ENCODE results near the gene EFNB3. TPM values are rescaled to one million over a fixed set of nuclear protein-coding genes. Genes with fewer than 3 reads are reported as not detected.

The EFNB3 gene
- total RNA-seq, 3 donors from 2014 or later = 0.08 TPM; not detected in 2

DNA sequence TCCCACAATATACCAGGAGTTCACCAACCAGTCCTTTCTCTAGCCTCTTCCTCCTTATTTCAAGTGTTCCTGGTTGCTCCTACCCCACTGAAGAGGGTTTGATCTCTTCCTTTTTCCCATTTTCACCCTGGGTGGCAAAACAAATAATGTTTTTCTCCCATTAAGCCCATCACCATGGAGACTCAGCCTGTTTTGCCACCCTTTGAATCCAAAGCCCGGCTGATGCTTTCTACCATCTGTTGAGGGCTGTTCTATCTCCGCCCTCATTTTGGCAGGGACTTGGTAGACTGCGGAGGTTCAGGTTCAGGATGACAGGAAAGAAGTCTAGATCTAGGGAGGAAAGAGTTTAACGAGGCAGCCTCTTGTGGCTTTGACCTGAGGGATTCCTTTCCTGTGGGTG, 15.1 kb downstream of the EFNB3 start:
- Mint-ChIP-seq H3K27me3 (ENCODE audit: low read depth) (peaks cover 69% of the 10 kb centered on the region), H3K9me3 (no peaks in the 10 kb centered on the region), H3K4me3 (no peak overlapping the region), H3K4me1 (ENCODE audit: low read depth) (peaks cover 14% of the 10 kb centered on the region), H3K36me3 (ENCODE audit: insufficient read depth) (no peaks in the 10 kb centered on the region)
- DNase-seq (no peak), ATAC-seq (no peak)

GRCh38 chr17:7721612-7722011, 16.6 kb downstream of the EFNB3 start:
- Mint-ChIP-seq H3K4me1 (ENCODE audit: low read depth) (peaks cover 10% of the 10 kb centered on the region), H3K4me3 (no peak overlapping the region), H3K36me3 (ENCODE audit: insufficient read depth) (no peaks in the 10 kb centered on the region), H3K9me3 (no peaks in the 10 kb centered on the region), H3K27me3 (ENCODE audit: low read depth) (peaks cover 58% of the 10 kb centered on the region)
- ATAC-seq = no peak
- DNase-seq = no peak

DNA sequence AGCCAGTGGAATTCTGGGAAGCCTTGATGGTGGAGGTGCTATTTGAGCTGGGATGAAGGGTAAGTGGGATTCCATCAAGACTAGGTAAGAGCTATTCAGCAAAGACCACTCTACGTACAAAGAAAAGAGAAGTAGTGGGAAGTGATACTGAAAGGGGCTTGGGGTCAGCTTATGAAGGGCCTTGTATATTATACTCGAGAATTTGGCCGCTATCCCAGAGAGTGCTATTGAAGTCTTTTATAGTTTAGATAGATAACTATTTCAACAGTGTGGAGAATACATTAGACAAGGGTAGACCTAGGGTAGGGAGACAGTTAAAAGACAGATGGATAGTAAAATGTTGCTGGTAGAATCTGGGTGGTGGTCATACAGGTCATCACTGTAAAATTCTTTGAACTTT, 22.9 kb downstream of the EFNB3 start:
- Mint-ChIP-seq H3K9me3 (no peaks in the 10 kb centered on the region), H3K27me3 (ENCODE audit: low read depth) (peaks cover 25% of the 10 kb centered on the region), H3K4me3 (no peak overlapping the region), H3K36me3 (ENCODE audit: insufficient read depth) (no peaks in the 10 kb centered on the region), H3K4me1 (ENCODE audit: low read depth) (no peaks in the 10 kb centered on the region)
- ATAC-seq (no peak), DNase-seq (no peak)

GRCh38 chr17:7729816-7730215, 24.8 kb downstream of the EFNB3 start:
- no peak overlapping the region for H3K4me3 Mint-ChIP-seq
- H3K27me3 Mint-ChIP-seq (ENCODE audit: low read depth) = peaks cover 15% of the 10 kb centered on the region
- DNase-seq = no peak
- no peak for ATAC-seq
- no peaks in the 10 kb centered on the region for H3K36me3 Mint-ChIP-seq (ENCODE audit: insufficient read depth)
- H3K9me3 Mint-ChIP-seq = no peaks in the 10 kb centered on the region
- no peaks in the 10 kb centered on the region for H3K4me1 Mint-ChIP-seq (ENCODE audit: low read depth)

- H3K27me3 Mint-ChIP-seq (ENCODE audit: low read depth) = peaks cover 8% of the 10 kb centered on the region
- no peak for DNase-seq
- H3K36me3 Mint-ChIP-seq (ENCODE audit: insufficient read depth) = no peaks in the 10 kb centered on the region
- no peaks in the 10 kb centered on the region for H3K4me1 Mint-ChIP-seq (ENCODE audit: low read depth)
- ATAC-seq = no peak
- no peaks in the 10 kb centered on the region for H3K9me3 Mint-ChIP-seq
- no peak overlapping the region for H3K4me3 Mint-ChIP-seq
Measured at GRCh38 chr17:7732981-7733539, 28.1 kb downstream of the EFNB3 start.

DNA sequence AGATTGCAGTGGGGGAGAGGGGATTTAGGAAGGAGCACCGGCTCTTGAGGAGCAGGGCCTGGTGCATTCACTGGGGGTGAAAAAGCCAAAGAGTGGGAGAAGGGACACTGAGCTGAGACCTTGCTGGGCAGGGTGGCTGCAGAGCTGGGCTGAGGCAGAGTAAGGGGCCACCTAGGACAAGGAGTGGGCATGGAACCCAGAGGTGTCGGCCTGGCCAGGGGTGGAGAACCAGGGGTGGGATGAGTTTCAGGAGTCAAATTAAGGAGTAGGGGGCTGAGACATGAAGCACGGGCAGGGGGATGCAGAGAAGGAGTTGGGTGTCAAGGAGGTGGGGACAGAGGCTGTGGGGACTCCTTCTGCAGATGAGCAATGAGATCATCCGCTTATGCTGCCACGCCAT, 32.6 kb downstream of the EFNB3 start:
- DNase-seq (no peak), ATAC-seq (no peak)
- Mint-ChIP-seq H3K4me1 (ENCODE audit: low read depth) (no peaks in the 10 kb centered on the region), H3K36me3 (ENCODE audit: insufficient read depth) (no peaks in the 10 kb centered on the region), H3K9me3 (no peaks in the 10 kb centered on the region), H3K27me3 (ENCODE audit: low read depth) (peaks cover 21% of the 10 kb centered on the region), H3K4me3 (no peak overlapping the region)

- Mint-ChIP-seq H3K27me3 (ENCODE audit: low read depth) (peaks cover 21% of the 10 kb centered on the region), H3K4me1 (ENCODE audit: low read depth) (no peaks in the 10 kb centered on the region), H3K4me3 (no peak overlapping the region), H3K9me3 (no peaks in the 10 kb centered on the region), H3K36me3 (ENCODE audit: insufficient read depth) (no peaks in the 10 kb centered on the region)
- DNase-seq (no peak), ATAC-seq (no peak)
Measured at GRCh38 chr17:7739746-7740145, 34.7 kb downstream of the EFNB3 start.

- no peak overlapping the region for H3K4me3 Mint-ChIP-seq
- DNase-seq (no peak), ATAC-seq (no peak)
- no peaks in the 10 kb centered on the region for H3K9me3 Mint-ChIP-seq
- peaks cover 21% of the 10 kb centered on the region for H3K27me3 Mint-ChIP-seq (ENCODE audit: low read depth)
- H3K4me1 Mint-ChIP-seq (ENCODE audit: low read depth) = no peaks in the 10 kb centered on the region
- H3K36me3 Mint-ChIP-seq (ENCODE audit: insufficient read depth) = no peaks in the 10 kb centered on the region
Measured at GRCh38 chr17:7740481-7741001, 35.5 kb downstream of the EFNB3 start.

DNA sequence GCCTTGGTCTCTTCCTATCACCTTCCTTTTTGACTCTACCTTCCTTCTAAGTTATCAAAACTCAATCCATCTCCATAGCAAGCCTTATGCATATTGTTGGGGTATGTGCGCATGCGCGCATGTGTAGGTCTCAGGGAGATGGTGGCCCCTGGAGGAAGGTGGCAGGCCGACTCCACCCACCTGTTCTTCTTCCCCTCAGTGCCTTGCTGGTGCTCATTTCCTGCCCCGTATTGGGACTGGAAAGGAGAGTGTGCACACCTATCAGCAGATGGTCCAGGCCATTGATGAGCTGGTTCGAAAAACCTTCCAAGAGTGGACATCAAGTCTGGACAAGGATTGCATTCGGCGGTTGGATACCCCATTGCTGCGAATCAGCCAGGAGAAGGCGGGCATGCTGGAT, 37.7 kb downstream of the EFNB3 start:
- no peaks in the 10 kb centered on the region for H3K9me3 Mint-ChIP-seq
- no peaks in the 10 kb centered on the region for H3K36me3 Mint-ChIP-seq (ENCODE audit: insufficient read depth)
- H3K4me1 Mint-ChIP-seq (ENCODE audit: low read depth) = no peaks in the 10 kb centered on the region
- peaks cover 17% of the 10 kb centered on the region for H3K27me3 Mint-ChIP-seq (ENCODE audit: low read depth)
- ATAC-seq (no peak), DNase-seq (no peak)
- H3K4me3 Mint-ChIP-seq = no peak overlapping the region

- Mint-ChIP-seq H3K4me1 (ENCODE audit: low read depth) (no peaks in the 10 kb centered on the region), H3K27me3 (ENCODE audit: low read depth) (peaks cover 10% of the 10 kb centered on the region), H3K36me3 (ENCODE audit: insufficient read depth) (no peaks in the 10 kb centered on the region), H3K4me3 (no peak overlapping the region), H3K9me3 (no peaks in the 10 kb centered on the region)
- DNase-seq = no peak
- no peak for ATAC-seq
Measured at GRCh38 chr17:7744416-7744815, 39.4 kb downstream of the EFNB3 start.

DNA sequence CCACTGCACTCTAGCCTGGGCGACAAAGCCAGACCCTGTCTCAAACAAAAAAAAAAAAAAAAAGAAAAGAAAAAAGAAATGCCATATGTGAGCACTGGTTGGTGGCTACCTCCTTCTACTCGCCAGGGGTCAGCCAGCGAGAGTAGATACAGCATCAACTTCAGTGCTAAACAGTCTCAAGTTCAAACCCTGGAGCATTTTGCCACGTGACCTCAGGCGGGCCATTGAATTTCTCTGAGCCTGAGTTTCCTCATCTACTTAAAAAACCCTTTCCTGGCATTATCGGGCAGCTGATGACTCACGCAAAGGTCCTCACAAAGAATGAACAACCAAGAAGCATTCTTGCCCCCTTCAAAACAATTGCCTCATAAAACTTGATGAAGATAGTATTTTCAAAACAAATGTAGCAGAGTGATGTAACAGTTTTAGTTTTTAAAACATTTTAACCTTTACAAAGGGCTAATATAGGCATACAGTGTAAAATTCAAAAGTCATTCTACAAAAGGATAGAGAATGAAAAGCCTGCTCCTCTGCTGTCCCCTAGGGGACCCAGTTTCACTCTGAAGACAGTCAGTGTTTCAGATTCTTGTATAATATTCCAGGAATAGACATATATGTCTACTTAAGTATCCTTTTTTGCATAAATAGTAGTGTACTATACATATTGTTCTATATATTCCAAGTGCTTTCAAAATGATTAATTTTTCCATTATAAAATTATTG, 40.9 kb downstream of the EFNB3 start:
- DNase-seq (no peak), ATAC-seq (no peak)
- no peaks in the 10 kb centered on the region for H3K9me3 Mint-ChIP-seq
- H3K4me3 Mint-ChIP-seq = no peak overlapping the region
- H3K36me3 Mint-ChIP-seq (ENCODE audit: insufficient read depth) = no peaks in the 10 kb centered on the region
- peaks cover 5% of the 10 kb centered on the region for H3K27me3 Mint-ChIP-seq (ENCODE audit: low read depth)
- H3K4me1 Mint-ChIP-seq (ENCODE audit: low read depth) = no peaks in the 10 kb centered on the region

DNA sequence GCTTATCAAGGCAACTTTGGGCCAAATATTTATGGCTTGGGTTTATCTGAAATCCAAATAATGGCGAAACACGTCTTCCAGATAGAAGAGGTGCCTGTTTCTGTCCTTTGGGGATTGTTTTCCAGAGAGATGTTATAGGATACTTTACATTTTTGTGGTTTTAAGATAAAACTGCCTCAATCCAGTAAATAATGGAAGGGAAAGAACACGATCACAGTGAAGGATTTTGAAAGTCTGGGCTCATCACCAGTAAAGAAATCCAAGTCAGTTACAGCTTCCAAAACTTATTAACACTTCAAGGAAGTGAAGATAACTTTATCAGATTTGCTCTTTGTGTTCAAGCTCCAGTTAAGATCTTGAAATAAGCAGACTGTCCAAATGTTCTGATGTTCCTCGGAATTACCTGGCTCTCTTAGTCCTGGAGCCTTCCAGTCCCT, 42.7 kb downstream of the EFNB3 start:
- no peaks in the 10 kb centered on the region for H3K9me3 Mint-ChIP-seq
- H3K4me3 Mint-ChIP-seq = no peak overlapping the region
- no peaks in the 10 kb centered on the region for H3K36me3 Mint-ChIP-seq (ENCODE audit: insufficient read depth)
- peaks cover 4% of the 10 kb centered on the region for H3K27me3 Mint-ChIP-seq (ENCODE audit: low read depth)
- no peaks in the 10 kb centered on the region for H3K4me1 Mint-ChIP-seq (ENCODE audit: low read depth)
- no peak for ATAC-seq
- DNase-seq = no peak

DNA sequence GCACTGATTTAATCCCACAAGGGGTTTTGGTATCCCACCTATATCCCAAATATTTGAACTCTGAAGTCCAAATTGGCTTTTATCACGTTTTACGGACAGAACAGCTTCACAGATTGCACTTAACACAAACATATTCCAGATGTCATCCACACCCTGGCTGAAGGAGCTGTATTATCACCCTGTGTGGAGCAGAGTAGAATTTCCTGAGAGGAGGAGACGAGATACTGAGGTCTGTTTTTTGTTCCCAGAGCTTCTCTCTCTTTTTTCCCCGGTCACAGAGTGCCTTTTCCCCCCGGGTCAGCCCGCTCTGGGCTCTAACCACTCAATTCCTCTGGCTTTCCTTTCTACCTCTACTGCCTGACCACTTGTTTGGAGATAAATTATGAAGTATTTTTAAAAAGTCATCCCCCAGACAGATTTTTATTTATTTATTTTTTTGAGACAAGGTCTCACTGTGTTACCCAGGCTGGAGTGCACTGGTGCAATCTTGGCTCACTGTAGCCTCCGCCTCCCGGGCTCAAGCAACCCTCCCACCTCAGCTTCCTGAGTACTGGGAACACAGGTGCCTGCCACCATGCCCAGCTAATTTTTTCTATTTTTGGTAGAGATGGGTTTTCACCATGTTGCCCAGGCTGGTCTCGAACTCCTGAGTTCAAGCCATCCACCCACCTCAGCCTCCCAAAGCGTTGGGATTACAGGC, 43.2 kb downstream of the EFNB3 start:
- ATAC-seq (no peak), DNase-seq (no peak)
- no peaks in the 10 kb centered on the region for H3K4me1 Mint-ChIP-seq (ENCODE audit: low read depth)
- H3K4me3 Mint-ChIP-seq = no peak overlapping the region
- H3K9me3 Mint-ChIP-seq = no peaks in the 10 kb centered on the region
- H3K27me3 Mint-ChIP-seq (ENCODE audit: low read depth) = peaks cover 5% of the 10 kb centered on the region
- no peaks in the 10 kb centered on the region for H3K36me3 Mint-ChIP-seq (ENCODE audit: insufficient read depth)

- H3K27me3 Mint-ChIP-seq (ENCODE audit: low read depth) = peaks cover 16% of the 10 kb centered on the region
- H3K9me3 Mint-ChIP-seq = no peaks in the 10 kb centered on the region
- DNase-seq (no peak), ATAC-seq (no peak)
- H3K4me3 Mint-ChIP-seq = no peak overlapping the region
- no peaks in the 10 kb centered on the region for H3K36me3 Mint-ChIP-seq (ENCODE audit: insufficient read depth)
- no peaks in the 10 kb centered on the region for H3K4me1 Mint-ChIP-seq (ENCODE audit: low read depth)
Measured at GRCh38 chr17:7750321-7750821, 45.4 kb downstream of the EFNB3 start.

DNA sequence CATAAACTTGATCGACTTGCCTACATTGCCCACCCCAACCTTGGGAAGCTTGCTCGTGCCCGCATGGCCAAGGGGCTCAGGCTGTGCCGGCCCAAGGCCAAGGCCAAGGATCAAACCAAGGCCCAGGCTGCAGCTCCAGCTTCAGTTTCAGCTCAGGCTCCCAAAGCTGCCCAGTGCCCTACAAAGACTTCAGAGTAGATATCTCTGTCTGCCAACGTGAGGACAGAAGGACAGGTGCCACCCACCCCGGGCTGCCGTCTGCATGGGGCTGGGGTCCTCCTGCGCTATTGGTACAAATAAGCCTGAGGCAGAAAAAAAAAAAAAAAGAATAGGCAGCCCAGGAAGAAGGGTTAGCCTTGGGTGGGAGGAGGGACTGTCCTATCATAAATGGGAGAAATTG, 49.7 kb downstream of the EFNB3 start:
- no peak overlapping the region for H3K4me3 Mint-ChIP-seq
- ATAC-seq = no peak
- H3K27me3 Mint-ChIP-seq (ENCODE audit: low read depth) = peaks cover 18% of the 10 kb centered on the region
- H3K4me1 Mint-ChIP-seq (ENCODE audit: low read depth) = no peaks in the 10 kb centered on the region
- no peaks in the 10 kb centered on the region for H3K9me3 Mint-ChIP-seq
- DNase-seq = no peak
- no peaks in the 10 kb centered on the region for H3K36me3 Mint-ChIP-seq (ENCODE audit: insufficient read depth)
